HTR-8/SVneo (cell line): ENCODE results near the gene EPM2A.
"Not testable (repeated sequence)": the region's sequence is repeated elsewhere in the genome, so short reads cannot be mapped to it uniquely, and the experiment has no call there.

ENCODE experiments used
- DNase-seq: peaks from one replicate; pipeline ENCODE4 v3.0.0; 2011; ENCODE audit warnings: low spot score, mixed read lengths; ENCODE audit not compliant: insufficient read length
- FAIRE-seq: peaks from 2 replicates; lab custom pipeline; 2011; peaks lifted over from hg19 to GRCh38; lab: Jason Lieb, UNC

The EPM2A gene

GRCh38 chr6:145735356-145736165 lies at the start of gene EPM2A:
Gene EPM2A (minus strand): TSS chr6:145735520. CDS start chr6:145735498, 22 bp downstream.
- peak; percentile 4 for FAIRE-seq
- DNase-seq: peak; percentile 35

DNA sequence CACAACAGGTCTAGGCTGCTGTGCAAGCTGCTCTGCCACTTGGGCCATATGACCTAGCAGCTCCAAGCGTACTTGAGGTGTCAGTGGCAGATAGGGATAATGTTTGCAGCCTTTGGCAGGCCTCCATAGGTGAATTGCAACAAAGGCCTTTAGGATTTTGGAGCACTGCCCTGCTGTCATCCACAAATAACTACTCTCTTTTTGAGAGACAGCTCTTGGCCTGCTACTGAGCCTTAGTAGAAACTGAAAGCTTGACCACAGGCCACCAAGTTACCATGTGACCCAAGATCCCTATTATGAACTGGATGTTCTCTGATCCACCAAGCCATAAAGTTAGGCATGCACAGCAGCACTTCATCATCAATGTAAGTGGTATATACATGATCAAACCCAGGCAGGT lies 49.4 kb upstream of the EPM2A start:
- DNase-seq: no peak
- no peak for FAIRE-seq

DNA sequence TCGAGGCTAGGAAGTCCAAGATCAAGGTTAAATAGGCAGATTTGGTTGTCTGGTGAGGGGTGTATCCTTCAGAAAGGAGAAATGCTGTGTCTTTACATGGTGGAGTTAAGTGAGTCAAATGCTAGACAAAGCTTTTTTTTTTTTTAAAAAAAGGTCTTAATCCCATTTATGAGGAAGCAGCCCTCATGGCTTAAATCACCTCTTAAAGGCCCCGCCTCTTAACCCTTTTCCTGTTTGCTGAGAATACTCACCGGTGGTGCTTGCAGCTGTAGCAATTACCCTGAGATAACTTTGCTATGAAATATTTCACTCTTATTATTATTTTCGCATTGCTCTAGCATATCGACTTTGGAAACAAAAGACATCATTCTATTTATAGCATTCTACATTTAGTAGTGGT lies 48.5 kb upstream of the EPM2A start:
- no peak for DNase-seq
- FAIRE-seq: no peak

DNA sequence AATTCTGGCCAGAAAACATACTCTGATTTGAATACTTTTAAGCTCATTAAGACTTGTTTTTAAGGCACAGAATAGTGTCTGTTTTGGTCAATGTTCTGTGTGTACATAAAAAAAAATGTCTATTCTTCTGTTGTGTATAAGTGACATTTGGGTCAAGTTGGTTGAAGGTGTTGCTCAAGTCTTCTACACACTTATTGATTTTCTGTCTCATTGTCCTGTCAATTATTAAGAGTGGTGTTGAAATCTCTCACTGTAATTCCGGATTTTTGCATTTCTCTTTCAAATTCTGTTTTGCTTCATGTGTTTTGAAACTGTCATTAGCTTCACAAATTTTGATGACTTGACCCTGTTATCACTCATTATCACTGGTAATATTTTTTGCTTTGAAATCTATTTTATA lies 37.5 kb upstream of the EPM2A start:
- FAIRE-seq: no peak

DNA sequence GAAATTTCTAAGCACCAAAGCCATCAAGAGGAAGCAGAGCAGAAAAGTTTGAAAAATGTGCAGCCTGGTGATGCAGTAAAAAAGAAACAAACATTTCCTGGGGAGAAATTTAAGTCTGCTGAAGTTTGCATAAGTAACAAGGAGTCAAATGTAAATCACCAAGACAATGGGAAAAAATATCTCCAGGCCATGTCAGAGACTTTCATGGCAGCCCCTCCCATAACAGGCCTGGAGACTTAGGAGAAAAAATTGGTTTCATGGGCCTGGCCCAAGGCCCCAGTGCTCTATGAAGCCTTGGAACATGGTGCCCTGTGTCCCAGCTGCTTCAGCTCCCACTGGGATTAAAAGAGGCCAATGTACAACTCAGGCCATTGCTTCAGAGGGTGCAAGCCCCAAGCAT lies 30.1 kb upstream of the EPM2A start:
- FAIRE-seq (no peak), DNase-seq (no peak)

More for the DNA sequence above, 37.5 kb upstream of the EPM2A start:
- DNase-seq: no peak

- DNase-seq: no peak
- no peak for FAIRE-seq
Measured at GRCh38 chr6:145763742-145764141, 28.4 kb upstream of the EPM2A start.

DNA sequence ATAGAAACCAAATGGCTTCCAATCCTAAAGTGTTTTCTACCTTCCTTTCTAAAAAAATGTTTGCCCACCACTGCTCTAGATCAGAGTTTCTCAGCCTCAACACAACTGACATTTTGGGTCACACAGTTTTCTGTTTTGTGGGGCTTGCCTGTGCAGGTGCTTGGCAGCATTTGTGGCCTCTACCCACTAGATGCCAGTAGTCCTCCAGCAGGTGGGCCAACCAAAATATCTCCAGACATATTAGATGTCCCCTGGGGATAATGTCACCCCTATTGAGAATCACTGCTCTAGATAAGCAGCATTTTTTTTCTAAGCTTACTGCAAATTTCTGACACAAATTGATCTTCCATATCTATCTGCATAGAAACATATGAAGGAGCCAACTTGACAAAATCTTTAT lies 26.3 kb upstream of the EPM2A start:
- DNase-seq: no peak
- FAIRE-seq: no peak

GRCh38 chr6:145758113-145758512 lies 22.8 kb upstream of the EPM2A start:
- DNase-seq (no peak), FAIRE-seq (no peak)

GRCh38 chr6:145756170-145756662 lies 20.9 kb upstream of the EPM2A start:
- no peak for FAIRE-seq

DNA sequence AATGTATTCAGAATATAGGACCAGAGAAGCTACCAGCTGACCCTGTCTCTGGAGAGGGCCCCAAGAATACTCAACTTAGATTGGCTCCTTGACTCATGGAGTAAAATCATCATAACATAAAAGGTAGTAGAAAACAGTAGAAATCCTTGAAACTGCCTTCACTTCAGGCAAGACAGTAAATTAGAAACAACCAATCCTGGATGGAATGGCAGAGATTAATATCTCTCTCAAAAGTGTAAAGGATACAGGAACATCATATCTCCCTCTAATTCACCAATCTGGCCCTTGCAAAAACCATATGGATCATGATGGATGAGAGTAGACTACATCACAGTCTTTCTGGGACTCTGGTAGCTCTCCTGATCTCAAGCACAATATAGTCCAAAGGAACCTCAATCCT lies 20.4 kb upstream of the EPM2A start:
- DNase-seq (no peak), FAIRE-seq (no peak)

More at GRCh38 chr6:145756170-145756662, 20.9 kb upstream of the EPM2A start:
- peak; percentile 26 for DNase-seq

GRCh38 chr6:145752638-145753037 lies 17.3 kb upstream of the EPM2A start:
- FAIRE-seq (no peak), DNase-seq (no peak)

- DNase-seq (peak; percentile 10), FAIRE-seq (no peak)
Measured at GRCh38 chr6:145749632-145750031, 14.3 kb upstream of the EPM2A start.

- FAIRE-seq: no peak
- DNase-seq: no peak
Measured at GRCh38 chr6:145745861-145746260, 10.5 kb upstream of the EPM2A start.

DNA sequence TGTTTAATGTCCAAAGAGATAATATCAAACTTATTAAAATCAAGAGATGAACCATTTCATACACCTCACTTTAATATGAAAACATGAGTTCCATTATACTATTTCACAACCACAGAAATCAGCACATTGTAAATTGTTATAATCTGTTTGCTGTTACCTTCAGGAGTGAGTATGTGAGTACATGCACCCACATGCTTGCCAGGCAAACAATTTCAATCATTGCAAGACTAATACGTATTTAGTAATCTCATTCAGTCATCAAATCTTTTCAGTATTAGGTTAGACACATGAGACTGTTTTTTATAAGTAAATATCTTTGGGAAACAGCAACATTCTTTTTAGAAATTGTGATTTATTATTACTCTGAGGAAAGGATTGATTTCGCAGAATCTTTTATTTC lies 9.3 kb upstream of the EPM2A start:
- DNase-seq (no peak), FAIRE-seq (no peak)

DNA sequence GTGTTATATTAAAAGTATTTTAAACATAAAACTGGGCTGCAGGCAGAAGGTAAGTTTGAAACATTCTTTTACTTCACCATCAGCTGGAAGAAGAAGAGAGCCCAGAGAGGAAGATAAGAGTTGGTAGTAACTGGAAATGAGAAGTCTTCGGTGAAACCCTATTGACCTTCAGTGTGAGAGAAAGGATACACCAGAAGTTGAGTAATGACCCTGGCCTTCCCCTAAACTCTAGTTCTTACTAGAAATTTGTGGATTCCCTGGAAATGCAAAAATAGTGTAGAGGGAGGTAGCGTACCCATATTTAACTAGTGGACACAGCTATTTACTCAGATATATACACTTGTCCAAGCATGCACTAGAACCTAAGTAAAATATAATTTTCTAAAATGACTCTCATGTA lies 8.0 kb upstream of the EPM2A start:
- FAIRE-seq (no peak), DNase-seq (no peak)

DNA sequence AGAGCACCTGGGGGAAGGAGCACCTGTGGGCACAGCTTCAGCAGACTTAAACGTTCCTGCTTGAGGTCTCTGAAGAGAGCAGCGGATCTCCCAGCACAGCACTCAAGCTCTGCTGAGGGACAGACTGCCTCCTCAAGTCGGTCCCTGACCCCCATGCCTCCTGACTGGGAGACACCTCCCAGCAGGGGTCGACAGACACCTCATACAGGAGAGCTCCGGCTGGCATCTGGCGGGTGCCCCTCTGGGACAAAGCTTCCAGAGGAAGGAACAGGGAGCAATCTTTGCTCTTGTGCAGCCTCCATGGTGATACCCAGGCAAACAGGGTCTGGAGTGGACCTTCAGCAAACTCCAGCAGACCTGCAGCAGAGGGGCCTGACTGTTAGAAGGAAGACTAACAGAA lies 7.2 kb upstream of the EPM2A start:
- not testable (repeated sequence) for FAIRE-seq, DNase-seq

DNA sequence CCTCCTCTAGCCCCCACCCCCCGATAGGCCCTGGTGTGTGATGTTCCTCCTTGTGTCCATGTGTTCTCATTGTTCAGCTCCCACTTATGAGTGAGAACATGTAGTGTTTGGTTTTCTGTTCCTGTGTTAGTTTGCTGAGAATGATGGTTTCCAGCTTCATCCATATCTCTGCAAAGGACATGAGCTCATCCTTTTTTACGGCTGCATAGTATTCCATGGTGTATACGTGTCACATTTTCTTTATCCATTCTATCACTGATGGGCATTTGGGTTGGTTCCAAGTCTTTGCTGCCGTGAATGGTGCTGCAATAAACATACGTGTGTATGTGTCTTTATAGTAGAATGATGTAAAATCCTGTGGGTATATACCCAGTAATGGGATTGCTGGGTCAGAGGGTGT lies 4.4 kb upstream of the EPM2A start:
- FAIRE-seq, DNase-seq: not testable (repeated sequence)

DNA sequence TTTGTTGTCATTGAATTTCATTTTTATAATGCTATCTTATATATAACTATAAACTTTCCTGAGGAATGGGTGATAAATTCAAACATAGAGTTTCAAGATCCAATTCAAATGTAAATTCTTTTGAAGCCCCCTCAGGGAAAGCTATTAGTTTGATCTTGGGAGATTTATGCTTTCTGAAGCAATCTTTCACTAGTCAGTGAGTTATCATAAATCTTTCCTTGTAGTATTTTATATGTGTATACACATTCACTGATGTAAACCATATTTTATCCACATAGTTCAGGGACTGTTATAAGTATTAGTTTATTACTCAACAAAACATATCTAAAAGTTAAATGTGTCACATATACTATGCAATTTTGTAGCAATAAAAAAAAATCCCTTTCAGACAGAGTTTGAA lies 2.9 kb upstream of the EPM2A start:
- FAIRE-seq: no peak

GRCh38 chr6:145736661-145737144 lies 1.4 kb upstream of the EPM2A start:
- FAIRE-seq (no peak), DNase-seq (no peak)

More for the DNA sequence above, 2.9 kb upstream of the EPM2A start:
- no peak for DNase-seq

GRCh38 chr6:145734486-145735355 lies 599 bp downstream of the EPM2A start:
- DNase-seq: peak; percentile 76
- FAIRE-seq: peak; percentile 82

- no peak for DNase-seq
- no peak for FAIRE-seq
Measured at GRCh38 chr6:145733810-145734209, 1.5 kb downstream of the EPM2A start.
